Activated CD8-positive, alpha-beta memory T cell treated with anti-CD3 and anti-CD28 coated beads, Interleukin-2, amount 50 U/mL, for 24 hours (primary cell): ENCODE data around the gene BEGAIN.

Experiments used
- DNase-seq: peaks from one replicate; pipeline ENCODE4 v3.0.0-alpha.2; 2020; ENCODE audit errors: extremely low read depth

BEGAIN gene

DNA sequence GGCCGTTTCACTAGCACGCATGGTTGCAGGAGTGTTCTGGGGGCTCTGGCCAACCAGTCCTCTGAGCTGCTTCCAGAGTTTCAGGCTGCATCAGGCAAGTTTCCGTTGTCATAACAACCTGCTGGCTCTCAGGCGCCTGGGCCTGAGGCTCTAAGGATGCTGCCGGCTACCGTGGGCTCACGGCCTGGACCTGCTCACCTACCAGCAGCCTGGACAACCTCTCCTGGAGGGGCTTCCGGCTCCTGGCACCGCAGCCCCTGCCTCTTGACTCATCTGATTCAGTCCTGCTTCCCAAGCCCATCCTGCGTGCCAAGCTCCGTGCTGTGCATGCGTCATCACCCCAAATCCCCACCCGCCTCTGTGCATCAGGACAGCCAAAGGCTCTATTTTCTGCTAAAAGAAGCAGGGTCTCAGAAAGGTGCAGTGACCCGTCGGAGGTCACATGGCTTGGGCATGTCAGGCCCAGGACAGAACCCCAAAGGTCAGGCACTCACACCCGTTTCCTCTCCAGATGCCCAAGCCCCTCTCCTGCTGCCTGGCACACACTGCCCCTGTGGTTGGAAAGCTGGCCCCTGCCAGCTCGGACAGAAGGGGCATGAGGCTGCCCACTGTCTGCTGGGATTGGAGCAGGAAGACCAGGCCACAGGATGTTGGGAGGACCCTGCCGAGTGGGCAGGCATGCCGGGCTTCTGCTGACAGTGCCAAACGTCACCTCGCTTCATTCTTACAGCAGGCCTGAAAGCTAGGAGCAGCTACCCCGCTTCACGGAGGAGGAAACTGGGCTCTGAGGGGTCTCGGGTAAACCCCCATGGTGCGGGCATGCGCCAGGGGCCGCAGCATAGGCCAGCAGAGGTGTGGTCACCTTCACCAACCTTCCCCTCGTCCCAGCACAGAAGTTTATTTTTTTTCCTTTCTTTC lies 5.7 kb downstream of the BEGAIN start:
- no peak for DNase-seq

- no peak for DNase-seq
Observed at GRCh38 chr14:100580316-100581227, 6.6 kb downstream of the BEGAIN start.

DNA sequence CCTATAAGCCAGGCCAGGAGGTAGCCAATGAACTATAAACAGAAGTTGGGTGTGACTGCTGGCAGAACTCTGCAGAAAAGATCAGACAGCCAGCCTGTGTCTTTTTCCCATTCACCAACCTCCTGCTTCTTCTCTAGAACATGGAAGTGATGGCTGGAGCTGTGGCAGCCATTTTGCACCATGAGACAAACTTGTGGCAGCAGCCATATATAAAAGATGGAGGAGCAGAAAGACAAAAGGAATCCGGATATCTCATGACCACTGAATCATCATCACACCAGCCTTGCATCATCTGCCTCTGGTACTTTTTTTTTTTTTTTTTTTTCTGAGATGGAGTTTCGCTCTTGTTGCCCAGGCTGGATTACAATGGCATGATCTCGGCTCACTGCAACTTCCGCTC lies 8.7 kb downstream of the BEGAIN start:
- DNase-seq = no peak

- no peak for DNase-seq
Observed at GRCh38 chr14:100577986-100578431, 9.2 kb downstream of the BEGAIN start.

- DNase-seq = no peak
Observed at GRCh38 chr14:100577321-100577985, 9.8 kb downstream of the BEGAIN start.

- DNase-seq = no peak
Observed at GRCh38 chr14:100576091-100577085, 10.8 kb downstream of the BEGAIN start.

DNA sequence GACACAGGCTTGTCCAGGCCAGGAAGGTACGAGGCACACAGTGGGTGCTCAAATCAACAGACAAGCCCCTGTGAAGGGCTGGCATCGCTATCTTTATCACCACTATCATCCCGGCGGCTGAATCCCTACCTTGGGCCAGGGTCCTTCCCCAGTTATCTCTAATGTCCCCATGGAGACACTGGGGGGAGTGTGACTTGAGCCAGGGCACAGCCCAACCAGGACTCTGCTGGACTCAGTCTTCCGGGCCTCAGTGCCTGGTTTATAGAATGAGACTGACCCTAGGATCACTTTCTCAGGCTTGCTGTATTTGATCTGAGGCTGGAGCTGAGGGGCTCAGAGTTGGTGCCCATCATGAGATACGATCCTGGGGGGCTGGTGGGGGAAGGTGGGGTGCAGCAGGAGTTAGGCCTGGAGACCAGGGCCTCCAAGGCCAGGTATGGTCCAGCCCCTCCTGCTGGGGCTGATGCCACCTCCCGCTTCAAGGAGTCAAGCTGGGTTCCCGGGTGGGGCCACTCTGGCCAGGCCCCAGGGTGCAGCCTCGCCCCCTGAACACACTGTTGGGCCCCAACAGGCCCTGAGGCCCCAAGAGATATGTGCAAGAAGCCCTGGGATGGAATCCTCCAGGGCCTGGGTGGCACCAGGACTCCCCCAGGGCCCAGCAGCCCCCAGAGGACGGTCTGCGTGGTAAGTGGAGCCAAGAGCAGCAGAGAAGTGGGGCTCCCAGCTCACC lies 11.8 kb downstream of the BEGAIN start:
- no peak for DNase-seq

DNA sequence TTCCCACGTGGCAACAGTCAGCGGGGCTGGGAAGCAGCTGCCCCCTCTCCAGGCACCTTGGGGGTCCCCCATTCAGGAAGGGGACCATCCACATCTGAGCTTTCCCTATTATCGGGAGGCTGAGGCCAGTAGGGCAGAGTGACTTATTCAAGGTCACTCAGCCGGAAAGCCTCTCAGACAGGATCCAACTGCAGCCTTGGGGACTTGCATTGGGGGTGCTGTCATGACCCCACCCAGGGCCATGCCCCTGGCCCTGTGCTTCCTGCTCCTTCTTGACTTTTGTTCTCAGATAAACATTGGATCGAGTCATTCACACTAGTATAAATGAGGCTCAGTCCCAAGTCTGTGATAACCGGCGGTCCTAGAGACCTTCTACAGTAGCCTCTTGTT lies 12.6 kb downstream of the BEGAIN start:
- DNase-seq = no peak

DNA sequence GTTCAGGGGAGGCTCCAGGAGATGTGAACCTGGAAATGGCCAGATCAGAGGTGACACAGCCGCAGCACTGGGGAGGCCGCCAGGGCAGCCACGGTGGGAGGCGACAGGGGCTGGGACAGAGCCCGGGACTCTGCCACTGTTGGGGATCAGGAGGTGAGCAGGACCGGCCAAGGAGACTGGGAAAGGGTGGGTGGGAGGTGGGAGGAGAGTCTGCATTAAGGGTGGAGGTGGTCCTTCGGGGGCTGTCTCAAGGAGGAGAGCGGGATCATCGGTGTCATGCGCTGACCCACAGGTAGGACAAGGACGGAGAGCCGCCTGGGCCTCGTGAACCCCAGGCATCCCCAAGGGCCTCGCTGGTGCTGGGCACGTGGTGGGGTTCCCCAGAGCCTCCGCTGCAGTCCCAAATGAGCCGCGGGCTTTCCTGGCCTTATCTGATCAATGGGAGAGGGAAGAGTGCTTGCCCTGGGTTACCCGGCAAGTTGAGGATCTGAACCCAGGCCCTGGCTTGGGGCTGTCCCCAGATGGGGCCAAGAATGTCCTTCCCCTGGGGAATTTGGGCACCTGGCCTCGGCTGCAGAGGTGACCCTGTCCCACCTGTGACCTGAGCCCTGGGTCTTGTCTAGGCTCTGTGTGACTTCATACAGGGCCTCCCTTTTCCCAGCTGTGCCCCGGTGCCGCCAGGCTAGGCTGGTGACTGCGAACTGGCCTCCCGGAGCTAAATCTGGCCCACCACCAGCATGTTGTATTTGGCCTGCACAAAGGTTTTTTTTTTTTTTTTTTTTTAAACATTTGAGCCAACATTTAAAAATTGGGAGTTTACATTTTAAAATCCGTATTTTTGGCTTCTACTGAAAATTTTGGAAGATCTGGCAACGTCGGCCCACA lies 13.2 kb downstream of the BEGAIN start:
- no peak for DNase-seq

GRCh38 chr14:100573002-100573756 lies 14.0 kb downstream of the BEGAIN start:
- no peak for DNase-seq

- no peak for DNase-seq
Observed at GRCh38 chr14:100572543-100572942, 14.7 kb downstream of the BEGAIN start.

DNA sequence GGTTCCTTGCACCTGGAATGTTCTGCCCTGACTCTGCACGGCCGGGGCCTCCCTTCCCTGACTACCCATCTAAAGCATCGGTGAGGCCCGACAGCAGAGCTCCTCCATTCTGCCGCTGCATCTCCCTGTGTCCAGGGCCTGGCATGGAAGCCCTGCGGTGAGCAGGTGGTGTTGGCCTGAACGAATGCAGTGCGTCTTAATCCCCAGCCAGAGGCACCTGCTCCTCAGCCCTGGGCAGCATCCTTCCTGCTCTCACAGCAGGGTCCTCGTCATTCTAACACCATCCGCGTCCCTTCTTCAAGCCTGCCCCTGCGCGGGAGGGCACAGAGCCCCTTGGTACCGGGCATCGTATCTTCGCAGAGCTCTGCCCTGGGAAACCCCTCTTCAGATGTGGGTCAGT lies 15.4 kb downstream of the BEGAIN start:
- DNase-seq = no peak

GRCh38 chr14:100570726-100571454 lies 16.3 kb downstream of the BEGAIN start:
- no peak for DNase-seq

DNA sequence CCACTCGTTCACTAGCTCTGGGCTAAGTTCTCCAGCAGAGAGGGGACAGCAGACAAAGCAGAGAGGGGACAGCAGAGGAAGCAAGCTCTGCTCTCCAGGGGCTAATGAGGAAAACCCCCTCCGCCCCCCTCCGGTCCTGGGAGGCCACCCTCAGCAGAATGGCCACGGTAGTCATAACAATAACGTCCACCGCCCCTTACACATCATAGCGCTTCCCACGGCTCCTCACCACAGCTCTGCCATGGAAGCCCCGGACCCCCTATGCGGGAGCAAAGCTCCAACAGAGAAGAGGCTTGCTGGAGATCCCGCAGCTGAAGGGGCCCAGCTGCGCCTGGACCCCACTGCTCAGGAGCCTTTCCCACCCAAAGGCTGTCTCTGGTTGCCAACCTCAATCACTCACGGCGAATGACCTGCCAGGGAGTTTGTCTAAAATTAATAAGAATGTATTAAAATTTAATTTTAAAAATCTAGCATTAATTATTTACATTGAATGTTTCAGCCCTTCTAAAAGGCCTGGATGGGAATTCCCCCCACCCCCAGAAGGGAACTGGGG lies 17.4 kb downstream of the BEGAIN start:
- DNase-seq = no peak

DNA sequence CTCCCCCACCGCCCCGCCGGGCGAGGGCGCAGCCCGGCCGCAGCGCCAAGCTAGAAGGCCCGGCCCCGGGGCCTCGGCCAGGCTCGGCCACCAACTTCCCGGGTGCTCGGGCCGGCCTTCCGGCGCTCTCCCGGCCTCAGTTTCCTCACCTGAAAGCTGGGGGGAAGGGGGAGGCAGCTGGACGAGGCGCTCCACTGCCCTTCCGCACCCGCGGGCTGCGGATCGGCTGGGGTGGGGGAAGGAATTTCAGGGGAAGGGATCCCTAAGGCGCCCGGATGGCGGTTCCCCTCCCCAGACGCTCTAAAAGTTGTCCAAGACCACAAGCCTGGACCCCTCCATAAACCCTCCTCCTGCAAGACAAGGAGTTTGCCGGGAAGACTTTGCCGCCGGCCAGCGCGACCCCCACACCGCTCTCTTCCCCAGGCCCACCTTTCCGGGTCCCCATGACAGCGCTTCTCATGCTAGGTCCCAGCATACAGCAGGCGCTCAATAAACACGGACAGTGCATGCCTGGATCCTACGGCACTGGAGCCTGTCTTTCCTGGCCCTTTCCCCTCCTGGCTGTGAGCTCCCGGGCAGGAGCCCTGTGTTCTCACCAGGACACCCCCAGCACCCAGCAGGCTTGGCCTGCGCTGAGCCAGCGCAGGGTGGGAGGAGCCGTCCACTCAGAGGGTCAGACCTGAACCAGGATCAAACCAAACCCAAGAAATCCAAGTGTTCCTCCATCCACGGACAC lies 18.1 kb downstream of the BEGAIN start:
- DNase-seq = no peak

GRCh38 chr14:100568164-100568997 lies 18.8 kb downstream of the BEGAIN start:
- no peak for DNase-seq
